Panc1 (cell line): ENCODE data around the gene DAB1. TPM values are rescaled to one million over a fixed set of nuclear protein-coding genes. Genes with fewer than 3 reads are reported as not detected.

Source experiments
- ATAC-seq: fragments of 200-7000 bp; cut with Tn5 transposase; 2 replicates; pipeline ENCODE4 v1.9.1; 2020; ENCODE audit warnings: mild to moderate bottlenecking, moderate library complexity
- BruUV-seq: library from RNA; stranded (reverse); fragments of 400-500 nt; replicated peaks from 2 replicates; lab custom pipeline; 2021; lab: Mats Ljungman, UMichigan
- CTCF ChIA-PET: fragments of 300-600 bp; sonication (Branson Sonifier 250); formaldehyde crosslinking; loops from one replicate; lab custom pipeline; 2022; ENCODE audit warnings: antibody characterized with exemption; lab: Charles Lee
- POLR2A ChIA-PET: fragments of 300-600 bp; sonication (Branson Sonifier 250); formaldehyde crosslinking; loops from one replicate; lab custom pipeline; 2022; ENCODE audit warnings: antibody characterized with exemption; lab: Charles Lee
- DNase-seq: peaks from one replicate; pipeline ENCODE4 v3.0.0-alpha.2; 2010; ENCODE audit warnings: low read depth, low spot score
- H3K27ac ChIP-seq: 2 replicates; pipeline ENCODE4 v1.5.1; 2011; ENCODE audit warnings: mild to moderate bottlenecking, low read length, inconsistent platforms
- H3K27me3 ChIP-seq: fragments of 200-500 bp; sonication (Bioruptor generic); 2 replicates; pipeline ENCODE4 v1.6.0; 2014; ENCODE audit warnings: low read length, inconsistent platforms; ENCODE audit not compliant: control insufficient read depth, insufficient read depth
- H3K36me3 ChIP-seq: fragments of 200-500 bp; sonication (Bioruptor generic); 2 replicates; pipeline ENCODE4 v1.5.1; 2014; ENCODE audit warnings: inconsistent platforms, mild to moderate bottlenecking, low read length, moderate library complexity; ENCODE audit not compliant: control insufficient read depth, insufficient read depth
- H3K4me1 ChIP-seq: 2 replicates; pipeline ENCODE4 v1.5.1; 2011; ENCODE audit warnings: inconsistent platforms, mild to moderate bottlenecking, low read length, moderate library complexity; ENCODE audit not compliant: control insufficient read depth, insufficient read depth
- H3K4me3 ChIP-seq, 2 experiments: 2 replicates each; pipeline ENCODE4 v1.5.1; 2011 to 2012; ENCODE audit warnings: low read depth in 2 of 2, low read length in 2 of 2, mild to moderate bottlenecking in 2 of 2, inconsistent platforms in 1 of 2, moderate library complexity in 1 of 2
- H3K9me3 ChIP-seq: fragments of 200-500 bp; sonication (Bioruptor generic); 2 replicates; pipeline ENCODE4 v1.5.1; 2014; ENCODE audit warnings: low read depth, mild to moderate bottlenecking, inconsistent platforms, low read length, moderate library complexity; ENCODE audit not compliant: control insufficient read depth, insufficient read depth
- POLR2AphosphoS5 ChIP-seq: IDR thresholded peaks from 2 replicates; pipeline ENCODE4 v1.6.1; 2012; ENCODE audit warnings: mild to moderate bottlenecking, low read depth, low read length, moderate library complexity
- REST ChIP-seq, 2 experiments: IDR thresholded peaks; 2 replicates each; pipeline ENCODE4 v1.6.1; 2011 to 2012; ENCODE audit warnings: low read depth in 2 of 2, control low read depth in 1 of 2, low read length in 1 of 2, mild to moderate bottlenecking in 1 of 2, moderate library complexity in 1 of 2; ENCODE audit not compliant: insufficient read depth in 1 of 2
- SIN3A ChIP-seq: IDR thresholded peaks from 2 replicates; pipeline ENCODE4 v1.6.1; 2012; ENCODE audit warnings: low read depth, mild to moderate bottlenecking, low read length, moderate library complexity, borderline replicate concordance; ENCODE audit not compliant: insufficient read depth
- TCF7L2 ChIP-seq: IDR thresholded peaks from 2 replicates; pipeline ENCODE4 v1.6.1; 2011; ENCODE audit warnings: mild to moderate bottlenecking, low read depth, low read length, inconsistent platforms
- in situ Hi-C: cut with HindIII; loops from 2 replicates; pipeline ENCODE4 v1.10.0; 2016; ENCODE audit warnings: low sequenced_read_pairs, low pct_unique_long_range_greater_than_20kb
- intact Hi-C: fragments of 100-400 bp; cut with micrococcal nuclease; formaldehyde crosslinking; loops from one replicate; pipeline ENCODE4 v1.10.0; 2022; ENCODE audit not compliant: unreplicated experiment
- total RNA-seq: library from RNA; stranded (reverse); gene quantifications from one replicate; pipeline ENCODE4 v1.2.1, GENCODE V29; 2021; ENCODE audit not compliant: unreplicated experiment
- TF ChIP-seq, protein P1 (sequence below): fragments of 450-650 bp; IDR thresholded peaks from 2 replicates; pipeline ENCODE4 v1.5.1; 2017; ENCODE audit warnings: mild to moderate bottlenecking

DAB1 gene
- total RNA-seq, 1 experiment from 2014 or later = 0.05 TPM

- DNase-seq (no peak), ATAC-seq (no peak)
- ChIA-PET CTCF (no interaction called here), POLR2A (no interaction called here)
- TF ChIP-seq SIN3A = no peak
- no peak for TF ChIP-seq POLR2AphosphoS5
- no peak for TF ChIP-seq TCF7L2
- TF ChIP-seq, protein P1, sequence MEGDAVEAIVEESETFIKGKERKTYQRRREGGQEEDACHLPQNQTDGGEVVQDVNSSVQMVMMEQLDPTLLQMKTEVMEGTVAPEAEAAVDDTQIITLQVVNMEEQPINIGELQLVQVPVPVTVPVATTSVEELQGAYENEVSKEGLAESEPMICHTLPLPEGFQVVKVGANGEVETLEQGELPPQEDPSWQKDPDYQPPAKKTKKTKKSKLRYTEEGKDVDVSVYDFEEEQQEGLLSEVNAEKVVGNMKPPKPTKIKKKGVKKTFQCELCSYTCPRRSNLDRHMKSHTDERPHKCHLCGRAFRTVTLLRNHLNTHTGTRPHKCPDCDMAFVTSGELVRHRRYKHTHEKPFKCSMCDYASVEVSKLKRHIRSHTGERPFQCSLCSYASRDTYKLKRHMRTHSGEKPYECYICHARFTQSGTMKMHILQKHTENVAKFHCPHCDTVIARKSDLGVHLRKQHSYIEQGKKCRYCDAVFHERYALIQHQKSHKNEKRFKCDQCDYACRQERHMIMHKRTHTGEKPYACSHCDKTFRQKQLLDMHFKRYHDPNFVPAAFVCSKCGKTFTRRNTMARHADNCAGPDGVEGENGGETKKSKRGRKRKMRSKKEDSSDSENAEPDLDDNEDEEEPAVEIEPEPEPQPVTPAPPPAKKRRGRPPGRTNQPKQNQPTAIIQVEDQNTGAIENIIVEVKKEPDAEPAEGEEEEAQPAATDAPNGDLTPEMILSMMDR = no peak
- no peak for TF ChIP-seq REST (IDR thresholded peaks at IDR 0.05; ENCODE audit: insufficient read depth in 1 of 2, low read depth in 2 of 2, low read length in 1 of 2)
- in situ Hi-C loops (no loop called here), intact Hi-C loops (no loop called here)
- Histone ChIP-seq H3K36me3 (no peaks in the 10 kb centered on the region), H3K27me3 (no peaks in the 10 kb centered on the region), H3K27ac (no peak overlapping the region), H3K9me3 (no peaks in the 10 kb centered on the region), H3K4me1 (no peaks in the 10 kb centered on the region), H3K4me3 (no peak overlapping the region)
- no TSS peak for BruUV-seq
Observed at GRCh38 chr1:57208741-57209302, 215.0 kb downstream of the DAB1 start.

GRCh38 chr1:57206038-57206437, 217.8 kb downstream of the DAB1 start:
- CTCF ChIA-PET = no interaction called here
- Histone ChIP-seq H3K4me3 (no peak overlapping the region), H3K4me1 (no peaks in the 10 kb centered on the region), H3K36me3 (no peaks in the 10 kb centered on the region), H3K9me3 (no peaks in the 10 kb centered on the region), H3K27ac (no peak overlapping the region), H3K27me3 (no peaks in the 10 kb centered on the region)
- intact Hi-C loops (no loop called here), in situ Hi-C loops (no loop called here)
- TF ChIP-seq REST (IDR thresholded peaks at IDR 0.05; ENCODE audit: insufficient read depth in 1 of 2, low read depth in 2 of 2, low read length in 1 of 2) = no peak
- TF ChIP-seq, protein P1 = no peak
- TF ChIP-seq SIN3A = no peak
- TF ChIP-seq POLR2AphosphoS5 = no peak
- no peak for TF ChIP-seq TCF7L2
- POLR2A ChIA-PET = no interaction called here
- BruUV-seq = no TSS peak
- DNase-seq = no peak
- no peak for ATAC-seq
